ENCODE measurements around the gene RIBC1.

- TF ChIP-seq CTCF (IDR thresholded peaks at IDR 0.05) (no peak), POLR2A (IDR thresholded peaks at IDR 0.05) (no peak)
Observed at GRCh38 chrX:53422861-53423306, at the start of gene RIBC1.
